NCI-H226 (cell line): ENCODE measurements around the gene ZBTB48.
A peak's percentile ranks its signal among the peaks of the same experiment; 100 is the strongest.
"Not testable (repeated sequence)": the region's sequence is repeated elsewhere in the genome, so short reads cannot be mapped to it uniquely, and the experiment has no call there.

Source experiments
- DNase-seq: peaks from one replicate; pipeline ENCODE4 v3.0.0-alpha.2; 2015

Gene ZBTB48

DNA sequence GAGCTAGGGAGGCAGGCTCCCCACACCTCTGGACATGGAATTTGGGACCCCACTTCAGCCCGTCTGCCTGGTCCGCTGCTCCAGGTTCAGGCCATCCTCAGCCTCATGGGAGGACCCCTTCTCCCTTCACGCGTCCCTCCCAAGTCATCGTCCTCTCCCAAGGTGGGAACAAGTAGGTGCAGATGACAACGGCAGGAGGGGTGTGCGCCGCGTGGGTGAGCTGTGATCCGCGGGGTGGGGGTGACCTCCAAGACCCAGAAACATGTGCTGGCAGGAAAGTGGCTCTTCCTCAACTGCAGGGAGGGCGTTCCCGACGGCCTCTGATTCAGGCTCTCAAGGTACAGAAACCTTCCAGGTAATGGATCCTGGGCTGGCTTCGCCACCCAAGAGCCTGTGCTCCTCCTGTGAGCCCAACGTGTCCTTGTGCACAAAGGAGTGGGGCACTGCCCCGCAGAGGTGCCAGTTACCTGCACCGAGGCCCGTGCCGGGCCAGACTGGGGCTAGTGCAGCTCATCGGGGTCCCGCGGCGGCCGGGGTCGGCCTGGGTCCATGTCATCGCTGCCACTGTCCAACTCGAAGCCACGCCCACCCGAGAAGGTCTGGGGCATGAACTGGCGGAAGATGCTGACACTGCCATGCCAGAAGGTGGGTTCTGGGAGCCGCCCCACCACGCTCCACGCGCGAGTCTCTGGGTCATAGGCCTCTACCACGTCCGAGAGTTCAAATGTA, 13.2 kb downstream of the ZBTB48 start:
- DNase-seq: no peak

DNA sequence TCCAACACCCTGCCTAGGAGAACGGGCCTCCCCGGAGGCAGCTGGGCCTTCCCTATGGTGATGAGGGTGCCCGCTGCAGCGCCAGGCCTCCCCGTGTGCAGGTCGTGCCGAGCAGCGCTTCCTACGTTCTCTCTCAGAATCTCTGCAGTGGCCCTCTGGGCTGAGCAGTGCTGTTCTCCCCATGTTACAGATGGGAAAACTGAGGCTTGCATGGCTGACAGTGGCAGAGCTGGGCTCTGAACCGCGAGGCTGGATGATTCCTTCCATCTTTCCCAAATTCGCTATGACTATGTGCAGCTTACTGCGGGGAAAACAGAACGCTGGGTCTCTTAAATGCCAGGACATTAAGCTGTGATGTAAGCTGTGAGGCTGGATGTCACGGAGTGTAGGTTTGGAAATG, 14.0 kb downstream of the ZBTB48 start:
- no peak for DNase-seq

DNA sequence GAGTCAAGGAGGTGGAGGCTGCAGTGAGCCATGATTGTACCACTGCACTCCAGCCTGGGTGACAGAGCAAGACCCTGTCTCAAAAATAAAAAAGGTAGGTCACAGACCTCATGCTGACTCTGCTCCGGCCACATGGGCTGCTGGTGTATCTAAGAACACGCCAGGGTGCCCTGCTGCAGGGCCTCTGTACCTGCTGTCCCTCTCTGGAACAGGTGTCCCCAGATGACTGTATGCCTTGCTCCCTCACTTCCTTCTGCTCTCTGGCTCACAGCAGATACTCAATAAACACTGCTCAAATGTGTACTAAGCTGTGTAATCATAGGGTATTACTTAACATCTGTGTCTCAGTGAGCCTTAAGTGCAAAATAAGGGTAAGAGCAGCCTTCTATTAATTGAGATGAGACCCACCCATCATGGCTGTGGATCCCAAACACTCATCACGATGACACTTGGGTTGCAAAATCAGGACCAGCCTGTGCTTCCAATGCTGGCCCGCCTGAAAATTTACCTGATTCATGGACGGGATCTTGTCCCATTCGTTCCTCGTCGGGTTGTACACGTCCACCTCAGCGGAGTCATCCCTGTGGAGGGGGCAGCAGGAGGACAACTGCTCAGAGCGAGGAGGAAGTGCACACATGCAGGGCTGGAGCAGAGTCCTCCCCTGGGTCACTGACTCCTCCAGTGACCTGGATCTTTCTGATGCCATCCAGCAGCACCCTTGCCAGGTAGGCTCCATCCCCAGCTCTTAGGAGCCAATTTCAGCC, 15.4 kb downstream of the ZBTB48 start:
- DNase-seq: no peak

DNA sequence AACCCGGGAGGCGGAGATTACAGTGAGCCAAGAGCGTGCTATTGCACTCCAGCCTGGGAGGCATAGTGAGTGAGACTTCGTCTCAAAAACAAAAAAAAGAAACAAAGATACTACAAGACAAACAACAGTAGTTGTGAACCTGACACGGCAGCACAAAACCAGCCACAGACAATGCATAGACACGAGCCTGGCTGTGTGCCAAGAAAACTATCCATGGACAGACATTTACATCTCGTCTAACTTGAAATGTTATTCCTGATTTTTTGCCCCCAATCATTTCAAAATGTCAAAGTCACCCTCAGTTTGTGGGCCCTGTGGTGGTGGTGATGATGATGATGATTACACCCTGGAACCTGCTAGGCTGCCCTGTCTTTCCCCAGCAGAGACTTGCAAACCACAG, 16.6 kb downstream of the ZBTB48 start:
- DNase-seq: no peak

DNA sequence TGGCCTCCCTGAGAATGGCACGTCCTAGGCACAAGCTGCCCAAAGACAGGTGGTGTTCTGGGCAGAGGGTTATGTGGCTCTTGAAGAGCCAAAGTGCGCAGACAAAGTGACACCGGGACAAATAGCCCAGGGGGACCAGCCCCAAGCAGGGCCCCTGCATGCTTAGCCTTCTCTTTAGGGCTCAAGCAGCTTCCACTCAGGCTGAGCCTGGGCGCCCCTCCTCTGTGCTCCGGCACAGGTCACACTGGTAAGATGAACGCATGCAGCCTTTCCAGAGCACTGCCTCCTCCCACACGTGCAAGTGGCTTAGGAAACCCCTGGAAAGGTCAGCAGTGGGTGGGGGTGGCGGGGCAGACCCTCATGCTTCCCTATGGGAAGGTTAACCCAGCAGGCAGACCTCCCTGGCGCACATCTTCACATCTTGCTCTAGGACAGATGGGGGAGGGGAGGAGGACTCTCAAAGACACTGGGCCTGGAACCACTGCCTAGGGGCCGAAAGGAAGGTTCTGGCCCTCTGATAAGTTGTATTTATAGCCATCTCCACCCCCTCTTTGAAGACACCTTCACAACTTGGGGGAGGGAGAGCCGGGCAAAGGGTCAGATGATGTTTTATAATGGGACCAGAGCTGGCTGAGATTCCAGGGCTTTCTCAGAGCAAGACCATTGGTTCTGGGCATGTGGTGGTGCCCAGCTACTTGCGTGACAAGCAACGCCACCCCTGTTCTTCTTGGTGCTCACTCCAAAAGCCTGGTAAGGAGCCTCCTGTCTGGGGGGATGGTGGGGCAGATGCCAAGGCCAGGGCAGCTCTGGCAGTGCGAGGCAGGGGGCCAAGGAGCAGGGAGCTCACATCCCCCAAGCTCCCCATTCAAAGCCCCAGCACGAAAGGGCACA, 17.3 kb downstream of the ZBTB48 start:
- DNase-seq: no peak

DNA sequence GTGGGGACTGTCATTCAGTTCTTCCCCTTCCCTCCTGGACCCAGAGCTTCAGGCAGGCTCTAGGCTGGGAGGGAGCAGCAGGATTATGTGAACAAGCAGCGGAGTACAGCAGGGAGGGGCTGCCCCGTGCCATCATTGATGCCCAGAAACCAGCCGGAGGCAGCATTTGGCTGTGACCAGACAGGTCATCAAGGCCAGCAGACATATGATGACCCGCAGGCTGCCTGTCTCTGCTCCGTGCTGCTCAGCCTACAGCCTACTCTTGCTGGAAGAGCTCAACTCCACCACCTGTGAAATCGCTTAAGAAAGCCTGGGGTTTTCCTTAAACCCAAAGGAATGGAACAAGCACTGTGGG, 18.0 kb downstream of the ZBTB48 start:
- DNase-seq: no peak

DNA sequence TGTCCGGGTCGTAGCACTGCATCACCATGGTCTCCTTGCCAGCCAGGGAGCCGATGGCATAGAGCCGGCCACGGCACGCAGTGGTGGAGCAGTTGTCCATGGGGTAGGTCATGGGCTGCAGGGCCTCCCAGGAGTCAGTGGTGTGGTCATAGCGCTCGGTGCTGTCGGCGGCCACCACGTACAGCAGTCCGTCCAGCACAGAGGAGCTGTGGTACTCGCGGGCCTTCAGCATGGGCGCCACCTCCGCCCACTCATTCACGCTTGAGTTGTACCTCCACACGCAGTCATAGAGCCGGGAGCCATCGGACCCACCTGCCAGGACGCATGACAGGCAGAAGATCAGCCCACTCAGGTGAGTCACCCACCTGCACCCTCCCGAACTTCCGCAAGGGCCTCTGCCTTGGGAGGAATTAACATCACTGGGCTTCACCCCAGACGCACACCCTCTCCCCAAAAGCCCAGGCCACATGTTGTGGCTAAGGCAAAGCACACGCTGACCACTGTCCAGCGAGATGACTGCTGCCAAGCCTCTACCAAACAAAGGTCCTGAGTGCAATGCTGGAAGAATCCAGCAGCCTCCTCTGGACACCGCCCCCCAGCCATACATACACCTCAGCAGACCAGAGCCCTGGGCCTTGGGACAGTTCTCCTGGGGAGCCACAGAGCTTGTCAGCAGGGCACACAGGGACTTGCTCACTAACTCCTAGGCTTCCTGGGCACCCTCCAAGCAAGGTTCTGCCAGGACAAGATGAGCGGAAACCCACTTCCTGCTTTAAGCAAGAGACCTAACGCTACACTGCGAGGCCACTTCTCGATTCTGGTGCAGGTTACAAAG, 19.6 kb downstream of the ZBTB48 start:
- DNase-seq: no peak

DNA sequence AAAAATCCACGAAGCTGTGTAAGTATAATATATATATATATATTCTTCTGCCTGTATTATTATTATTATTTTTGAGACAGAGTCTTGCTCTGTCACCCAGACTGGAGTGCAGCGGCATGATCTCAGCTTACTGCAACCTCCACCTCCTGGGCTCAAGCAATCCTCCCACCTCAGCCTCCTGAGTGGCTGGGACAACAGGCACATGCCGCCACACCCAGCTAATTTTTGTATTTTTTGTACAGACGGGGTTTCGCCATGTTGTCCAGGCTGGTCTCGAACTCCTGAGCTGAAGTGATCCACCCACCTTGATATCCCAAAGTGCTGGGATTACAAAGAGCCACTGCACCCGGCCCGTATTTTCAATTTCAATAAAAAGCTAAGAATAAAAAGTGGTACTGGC, 20.2 kb downstream of the ZBTB48 start:
- DNase-seq: not testable (repeated sequence)

DNA sequence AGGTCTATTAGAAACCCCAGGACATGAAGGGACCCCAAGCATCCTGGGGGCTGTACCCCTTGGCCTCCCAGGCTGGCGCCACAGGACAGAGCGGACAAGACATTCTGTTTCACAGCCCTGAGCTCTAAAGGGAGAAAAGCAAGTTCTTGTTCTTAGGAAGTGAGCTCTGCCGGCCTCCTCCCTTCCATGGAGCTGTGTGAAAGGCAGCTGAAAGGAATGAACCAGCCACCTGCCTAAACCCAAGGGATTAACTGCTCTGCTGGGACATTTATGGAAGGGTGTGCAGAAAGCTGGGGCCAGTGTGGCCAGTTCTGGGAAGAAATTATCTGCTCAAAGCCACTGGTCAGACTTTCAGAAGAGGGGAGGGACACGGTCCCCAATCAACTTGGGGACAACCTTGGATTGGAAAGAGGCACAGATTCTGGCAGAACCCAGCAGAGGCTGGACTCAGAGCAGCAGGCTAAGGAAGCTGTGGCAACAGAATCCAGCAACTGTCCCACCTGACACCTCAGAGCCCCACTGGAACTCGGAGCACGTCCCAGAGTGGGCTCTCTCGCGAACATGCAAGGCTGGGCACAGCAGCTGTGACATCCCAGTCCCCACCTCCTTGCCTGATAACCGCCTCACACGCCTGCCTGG, 20.7 kb downstream of the ZBTB48 start:
- DNase-seq: no peak

DNA sequence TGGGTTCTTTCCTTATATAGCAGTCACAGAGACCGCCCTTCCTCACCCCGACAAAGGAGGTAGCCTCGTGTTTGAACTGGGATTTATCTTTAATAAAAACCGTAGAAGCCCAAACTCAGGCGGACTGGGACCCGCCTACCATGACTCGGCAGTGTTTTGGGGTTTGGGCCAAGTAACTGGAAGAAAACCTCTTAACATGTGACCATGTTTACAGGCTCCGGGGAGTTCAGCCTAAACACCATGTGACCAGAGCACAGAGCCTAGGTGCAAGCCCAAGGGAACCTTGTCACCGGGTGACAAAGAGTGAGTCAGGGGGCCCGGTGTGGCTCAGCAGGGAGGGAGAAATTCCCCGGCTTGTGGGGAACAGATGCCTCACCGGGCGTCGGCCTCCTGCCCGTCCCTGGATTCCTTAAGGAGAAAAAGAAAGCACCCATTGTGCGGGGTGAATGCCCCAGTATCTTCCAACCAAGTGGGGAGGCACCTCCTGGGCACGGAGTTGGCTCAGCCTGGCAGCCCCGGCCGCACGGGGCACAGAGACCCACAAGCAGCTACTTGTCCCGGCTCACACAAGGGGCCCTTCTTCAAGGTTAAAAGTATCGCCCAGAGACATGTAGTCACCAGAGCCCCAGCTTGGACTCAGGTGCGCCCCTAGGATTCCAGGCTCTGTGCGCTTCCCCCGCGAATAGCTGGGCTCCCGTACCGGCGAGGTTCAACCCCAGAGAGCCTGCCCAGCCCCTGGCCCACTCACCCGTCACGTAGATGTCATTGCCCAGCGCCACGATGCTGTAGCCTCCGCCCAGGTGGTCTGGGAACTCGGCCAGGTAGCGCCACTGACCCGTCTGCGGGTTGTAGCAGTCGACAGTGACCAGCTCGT, 21.5 kb downstream of the ZBTB48 start:
- peak; percentile 74 for DNase-seq

DNA sequence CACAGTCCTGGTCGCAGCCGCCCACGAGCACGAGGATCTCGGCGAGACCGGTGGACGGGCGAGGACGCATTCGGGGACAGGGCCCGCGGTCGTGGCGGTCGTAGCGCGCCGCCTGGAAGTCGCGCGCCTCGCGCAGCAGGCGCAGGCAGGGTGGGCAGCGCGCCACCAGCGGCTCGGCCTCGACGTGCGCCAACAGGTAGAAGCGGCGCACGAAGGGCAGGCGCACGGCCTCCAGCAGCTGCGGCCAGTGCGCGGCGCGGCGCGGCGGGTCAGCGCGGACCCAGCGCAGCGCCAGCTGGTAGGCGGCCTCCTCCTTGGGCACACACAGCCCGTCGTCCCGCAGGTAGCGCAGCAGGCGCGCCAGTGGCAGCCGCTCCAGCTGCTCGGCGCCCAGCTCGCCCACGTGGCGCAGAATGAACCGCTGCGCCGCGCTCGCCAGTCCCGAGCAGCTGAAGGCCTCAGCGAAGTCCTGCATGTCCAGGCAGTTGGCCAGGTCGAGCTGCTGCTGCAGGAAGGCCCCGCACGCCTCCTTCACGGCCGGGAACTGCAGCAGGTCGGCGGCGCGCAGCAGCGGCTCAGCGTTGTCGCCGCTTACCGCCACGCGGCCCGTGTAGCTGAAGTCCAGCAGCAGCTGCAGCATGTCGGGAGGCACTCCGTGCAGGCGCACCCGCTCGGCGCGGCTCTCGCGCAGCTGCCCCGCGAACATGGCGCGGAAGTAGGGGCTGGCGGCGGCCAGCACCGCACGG, 22.3 kb downstream of the ZBTB48 start:
- DNase-seq: no peak

DNA sequence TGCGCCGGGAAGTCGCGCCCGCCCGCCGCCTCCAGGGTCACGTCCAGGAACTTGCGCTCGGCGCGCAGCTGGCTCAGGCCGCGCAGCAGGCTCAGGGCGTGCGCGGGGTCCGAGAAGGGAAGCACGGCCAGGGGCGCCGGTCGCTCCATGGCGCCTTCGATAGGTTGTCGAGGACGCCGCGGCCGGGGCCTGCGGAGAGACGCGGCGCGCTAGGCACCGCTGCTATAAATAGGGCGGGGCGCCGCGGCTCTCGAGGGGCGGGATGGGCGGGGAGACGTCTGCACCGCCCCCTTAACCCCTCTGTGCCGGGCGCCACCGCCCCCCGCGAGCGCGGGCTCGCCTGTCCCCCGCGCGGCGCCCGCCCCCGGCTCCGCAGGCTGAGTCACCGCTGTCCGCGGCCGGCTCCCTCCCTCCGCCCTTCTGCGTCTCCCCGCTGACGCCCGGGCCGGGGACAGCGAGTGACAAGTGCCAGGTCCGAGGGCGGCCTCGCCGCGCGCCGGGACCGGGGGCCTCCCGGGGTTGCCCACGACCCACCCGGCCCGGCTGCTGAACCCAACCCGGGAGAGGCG, 23.0 kb downstream of the ZBTB48 start, which contains the start of gene KLHL21:
KLHL21 (minus strand) TSS at position 201 of the 569 bp plus-strand sequence; CDS start at position 149, 52 bp downstream.
- peak; percentile 68 for DNase-seq

DNA sequence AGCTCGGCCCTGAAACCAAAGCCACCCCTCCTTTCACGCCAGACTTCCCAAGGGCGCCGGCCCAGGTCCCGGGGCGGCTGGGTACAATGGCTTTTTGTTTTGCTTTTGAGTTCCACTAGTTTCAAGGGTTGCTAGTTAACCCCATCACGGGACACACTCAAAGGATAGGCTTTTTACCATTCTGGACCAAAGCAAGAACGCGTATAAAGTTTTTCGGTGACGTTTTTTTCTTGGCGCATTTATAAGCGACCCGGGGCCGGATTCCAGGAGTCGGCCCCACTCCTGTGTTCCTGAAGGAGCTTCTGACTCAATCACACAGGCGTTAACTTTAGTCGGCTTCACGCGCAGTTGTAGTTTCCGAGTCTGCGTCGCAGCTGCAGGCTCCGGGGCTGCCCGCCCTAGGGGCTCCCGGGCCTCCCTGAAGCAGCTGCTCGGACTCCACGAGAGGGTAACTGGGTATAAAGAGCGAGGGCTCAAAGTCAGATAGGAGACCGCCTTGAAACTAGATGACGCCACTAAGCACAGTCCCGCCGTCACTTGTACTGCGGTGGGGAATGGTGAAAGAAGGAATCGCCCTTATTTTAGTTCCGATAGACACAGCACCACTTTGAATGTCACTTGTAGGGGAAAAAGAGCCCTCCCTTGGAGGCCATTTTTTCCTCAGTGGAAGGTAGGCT, 23.6 kb downstream of the ZBTB48 start:
- DNase-seq: no peak

DNA sequence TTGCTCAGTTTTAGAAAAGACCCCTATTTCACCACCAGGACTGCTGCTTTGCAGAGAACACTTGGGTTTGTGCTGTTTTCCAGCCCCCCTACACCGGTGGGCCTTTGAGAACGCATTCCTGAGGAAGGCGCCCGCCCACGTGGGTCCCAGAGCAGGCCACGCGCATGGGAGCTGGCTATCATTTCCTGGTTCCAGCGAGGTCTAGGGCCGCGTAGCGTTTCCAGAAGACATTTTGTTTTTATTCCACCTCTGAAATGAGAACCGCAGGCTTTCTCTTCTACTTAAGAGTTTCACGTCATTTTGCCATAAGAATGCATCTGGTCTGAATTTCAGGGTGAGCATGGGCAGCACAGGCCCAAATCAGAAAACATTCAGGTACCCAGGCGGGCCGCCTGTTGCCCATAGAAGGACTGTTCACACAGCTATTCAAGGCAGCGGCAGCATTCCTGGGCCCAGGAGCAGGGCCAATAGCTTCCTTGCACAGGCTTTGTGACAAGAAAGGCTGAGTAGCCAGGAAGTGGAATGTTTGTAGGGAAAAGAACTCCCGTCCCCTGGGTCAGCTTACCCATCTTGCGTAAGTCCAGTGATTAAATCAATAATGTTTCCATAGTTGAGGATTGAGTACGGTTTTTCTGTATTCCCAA, 24.2 kb downstream of the ZBTB48 start:
- DNase-seq: no peak

DNA sequence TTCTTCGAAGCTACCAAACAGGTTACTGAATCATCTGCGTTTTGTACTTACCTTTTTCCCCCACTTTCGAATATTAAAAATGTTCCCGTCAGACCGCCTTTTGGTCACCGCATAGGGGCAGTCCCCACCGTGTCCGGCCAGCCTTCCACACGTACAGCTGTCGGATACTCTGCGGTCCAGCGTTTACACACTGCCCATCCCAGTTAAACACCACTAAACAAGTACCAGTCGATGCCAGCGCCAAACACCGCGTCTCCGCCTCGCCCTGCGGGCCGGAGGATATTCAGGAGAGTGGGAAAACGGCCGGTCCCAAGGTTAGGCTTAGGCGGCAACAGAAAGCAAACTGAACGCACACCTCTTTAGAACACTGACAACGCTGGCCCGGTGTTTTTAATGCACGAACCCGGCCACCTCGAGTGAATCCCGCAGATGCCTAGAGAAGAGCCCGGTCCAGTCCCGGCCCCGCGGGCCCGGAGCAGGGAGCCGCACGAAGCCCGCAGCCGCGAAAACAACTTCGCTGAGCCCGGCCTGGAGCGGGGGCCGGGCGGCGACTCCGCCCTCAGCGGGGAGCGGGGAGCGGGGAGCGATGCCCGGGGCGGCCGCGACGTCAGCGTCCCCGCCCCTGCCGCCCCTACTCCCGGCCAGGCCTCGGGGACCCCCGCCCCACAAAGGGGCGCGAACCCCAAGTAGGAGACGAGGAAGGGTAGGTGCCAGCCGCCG, 33.0 kb downstream of the ZBTB48 start:
- DNase-seq: peak; percentile 35

DNA sequence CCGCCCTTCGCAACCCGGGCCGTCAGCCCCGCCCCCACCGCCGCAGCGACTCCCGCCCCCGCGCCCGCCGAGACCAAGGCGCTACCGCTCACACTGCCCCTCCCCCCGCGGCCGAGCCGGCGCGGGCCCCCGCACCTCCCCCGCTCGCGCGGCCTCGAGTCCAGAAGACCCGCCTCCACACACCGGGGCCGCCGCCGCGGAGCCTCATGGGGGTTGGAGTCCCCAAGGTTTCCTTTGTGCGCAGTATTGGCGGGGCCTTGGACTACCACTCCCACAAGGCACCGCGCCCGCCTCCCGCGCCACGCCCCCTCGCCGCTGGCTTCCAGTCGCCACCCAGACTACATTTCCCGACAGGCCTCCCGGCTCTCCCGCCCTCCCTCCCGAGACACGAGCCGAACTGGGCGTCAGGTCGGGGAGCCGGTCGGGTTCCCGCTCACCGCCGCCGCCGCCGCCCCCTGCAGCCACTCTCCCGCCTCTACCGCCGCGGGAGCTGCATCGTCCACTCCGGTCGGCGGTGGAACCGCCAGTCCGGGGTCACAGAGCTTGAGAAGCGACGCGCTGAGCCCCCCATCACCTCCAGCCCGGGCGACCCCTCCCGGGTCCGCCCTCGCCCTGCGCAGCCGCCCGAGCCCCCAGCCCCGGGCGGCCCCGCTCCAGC, 33.7 kb downstream of the ZBTB48 start, which contains the start of gene PHF13:
PHF13 (plus strand) TSS at position 371 of the 658 bp plus-strand sequence. CDS start 336 bp downstream, outside the sequence.
- peak; percentile 94 for DNase-seq
